ENCODE results near the gene PDE4D.

GRCh38 chr5:59391576-59391975, 501.9 kb downstream of the PDE4D start:
- TF ChIP-seq SUZ12 (IDR thresholded peaks at IDR 0.05; ENCODE audit: extremely low read depth, insufficient read depth, insufficient read length) (no peak), ZNF274 (IDR thresholded peaks at IDR 0.05; ENCODE audit: low read depth, low read length) (no peak), YY1 (IDR thresholded peaks at IDR 0.05; ENCODE audit: insufficient read depth, insufficient read length) (no peak)

Measured in NT2/D1 (cell line).